ENCODE measurements around the gene C3orf22.

Gene C3orf22

GRCh38 chr3:126557415-126557745 lies 1.4 kb downstream of the C3orf22 start:
- no peak for DNase-seq (ENCODE audit: low read depth in 1 of 2, low spot score in 1 of 2)

GRCh38 chr3:126556637-126557414 lies 1.9 kb downstream of the C3orf22 start:
- no peak for DNase-seq (ENCODE audit: low read depth in 1 of 2, low spot score in 1 of 2)

GRCh38 chr3:126555795-126556636 lies 2.7 kb downstream of the C3orf22 start:
- DNase-seq (ENCODE audit: low read depth in 1 of 2, low spot score in 1 of 2), result no peak

- DNase-seq (ENCODE audit: low read depth in 1 of 2, low spot score in 1 of 2), result no peak
Observed at GRCh38 chr3:126554560-126555525, 3.9 kb downstream of the C3orf22 start.

- no peak for DNase-seq (ENCODE audit: low read depth in 1 of 2, low spot score in 1 of 2)
Observed at GRCh38 chr3:126553284-126554084, 5.2 kb downstream of the C3orf22 start.

GRCh38 chr3:126552688-126553283 lies 5.9 kb downstream of the C3orf22 start:
- DNase-seq (ENCODE audit: low read depth in 1 of 2, low spot score in 1 of 2), result no peak

- no peak for DNase-seq (ENCODE audit: low read depth in 1 of 2, low spot score in 1 of 2)
Observed at GRCh38 chr3:126551839-126552687, 6.7 kb downstream of the C3orf22 start.

GRCh38 chr3:126551121-126551838 lies 7.5 kb downstream of the C3orf22 start:
- DNase-seq (ENCODE audit: low read depth in 1 of 2, low spot score in 1 of 2), result no peak

- no peak for DNase-seq (ENCODE audit: low read depth in 1 of 2, low spot score in 1 of 2)
Observed at GRCh38 chr3:126550488-126551051, 8.2 kb downstream of the C3orf22 start.

GRCh38 chr3:126549861-126550487 lies 8.8 kb downstream of the C3orf22 start:
- DNase-seq (ENCODE audit: low read depth in 1 of 2, low spot score in 1 of 2), result no peak

- no peak for DNase-seq (ENCODE audit: low read depth in 1 of 2, low spot score in 1 of 2)
Observed at GRCh38 chr3:126548556-126549466, 9.9 kb downstream of the C3orf22 start.

GRCh38 chr3:126547721-126548120 lies 11.0 kb downstream of the C3orf22 start:
- no peak for DNase-seq (ENCODE audit: low read depth in 1 of 2, low spot score in 1 of 2)

- no peak for DNase-seq (ENCODE audit: low read depth in 1 of 2, low spot score in 1 of 2)
Observed at GRCh38 chr3:126546549-126547239, 12.0 kb downstream of the C3orf22 start.

- no peak for DNase-seq (ENCODE audit: low read depth in 1 of 2, low spot score in 1 of 2)
Observed at GRCh38 chr3:126546013-126546412, 12.7 kb downstream of the C3orf22 start.

- no peak for DNase-seq (ENCODE audit: low read depth in 1 of 2, low spot score in 1 of 2)
Observed at GRCh38 chr3:126545544-126545943, 13.2 kb downstream of the C3orf22 start.
